ENCODE results near the gene AIP.

AIP gene

DNA sequence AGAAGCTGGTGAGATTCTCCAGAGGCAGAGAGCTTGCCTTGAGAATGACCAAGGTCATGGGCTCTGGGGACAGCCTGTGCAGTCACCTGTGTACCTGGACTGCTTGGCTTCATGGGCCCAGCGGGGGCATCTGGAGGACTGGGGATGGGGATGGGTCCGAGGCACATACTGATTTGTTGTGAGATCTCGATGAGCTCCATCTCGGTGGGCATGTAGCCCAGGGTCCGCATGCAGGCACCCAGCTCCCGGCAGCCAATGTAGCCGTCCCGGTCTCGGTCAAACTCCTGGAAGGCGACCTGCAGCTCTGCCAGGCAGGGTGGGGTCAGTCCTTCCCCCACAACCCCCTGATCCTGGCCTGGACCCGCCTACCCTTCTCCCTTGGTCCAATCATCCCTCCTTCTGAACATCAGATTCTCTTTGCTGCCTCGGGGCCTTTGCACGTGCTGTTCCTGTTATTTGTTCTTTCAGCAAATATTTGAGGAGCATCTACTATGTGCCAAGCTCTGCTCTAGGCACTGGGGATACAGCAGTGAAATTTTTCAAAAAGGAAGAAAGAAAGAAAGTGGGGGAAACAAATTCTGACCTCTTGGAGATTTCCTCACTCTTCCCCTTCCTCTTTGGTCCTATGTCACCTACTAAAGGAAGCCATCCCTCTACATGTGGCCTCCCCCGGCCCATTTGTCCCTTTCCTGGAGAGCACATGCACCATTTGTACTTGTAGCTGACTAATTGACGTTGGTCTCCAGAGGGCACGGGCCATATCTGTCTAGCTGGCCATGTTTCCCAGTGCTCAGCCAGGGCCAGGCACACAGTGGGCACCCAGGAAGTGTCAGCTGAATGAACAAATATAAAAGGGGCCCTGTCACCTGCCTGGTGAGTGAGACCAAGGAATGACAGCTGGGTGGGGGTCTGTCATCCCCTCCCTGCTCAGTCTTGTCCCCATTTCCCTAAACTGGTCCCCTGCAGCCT, 38.3 kb downstream of the AIP start:
- Mint-ChIP-seq H3K27me3 (no peaks in the 10 kb centered on the region), H3K27ac (no peak overlapping the region), H3K4me1 (no peaks in the 10 kb centered on the region), H3K9me3 (no peaks in the 10 kb centered on the region), H3K36me3 (no peaks in the 10 kb centered on the region), H3K4me3 (no peak overlapping the region)

DNA sequence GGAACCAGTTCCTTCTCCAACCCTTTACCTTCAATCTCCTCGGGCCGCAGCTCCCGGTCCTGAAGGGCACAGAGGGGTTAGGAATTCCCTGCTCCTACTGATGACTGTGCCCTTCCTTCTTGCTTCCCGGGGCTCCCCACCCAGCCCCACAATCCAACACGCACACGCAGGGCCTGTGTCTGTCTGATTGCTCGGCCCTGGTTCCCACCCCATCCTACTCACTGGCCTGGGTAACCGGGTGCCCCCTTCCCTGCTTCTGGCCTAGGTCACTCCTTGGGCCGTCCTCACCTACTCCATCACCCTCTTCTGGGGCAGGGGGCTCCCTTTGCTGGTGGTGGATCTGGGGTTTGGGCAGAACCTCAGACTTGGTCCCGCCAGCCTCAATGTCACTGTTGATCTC, 39.1 kb downstream of the AIP start:
- H3K9me3 Mint-ChIP-seq: no peaks in the 10 kb centered on the region
- H3K27me3 Mint-ChIP-seq: no peaks in the 10 kb centered on the region
- H3K4me1 Mint-ChIP-seq: no peaks in the 10 kb centered on the region
- no peaks in the 10 kb centered on the region for H3K36me3 Mint-ChIP-seq
- H3K27ac Mint-ChIP-seq: no peak overlapping the region
- H3K4me3 Mint-ChIP-seq: no peak overlapping the region

DNA sequence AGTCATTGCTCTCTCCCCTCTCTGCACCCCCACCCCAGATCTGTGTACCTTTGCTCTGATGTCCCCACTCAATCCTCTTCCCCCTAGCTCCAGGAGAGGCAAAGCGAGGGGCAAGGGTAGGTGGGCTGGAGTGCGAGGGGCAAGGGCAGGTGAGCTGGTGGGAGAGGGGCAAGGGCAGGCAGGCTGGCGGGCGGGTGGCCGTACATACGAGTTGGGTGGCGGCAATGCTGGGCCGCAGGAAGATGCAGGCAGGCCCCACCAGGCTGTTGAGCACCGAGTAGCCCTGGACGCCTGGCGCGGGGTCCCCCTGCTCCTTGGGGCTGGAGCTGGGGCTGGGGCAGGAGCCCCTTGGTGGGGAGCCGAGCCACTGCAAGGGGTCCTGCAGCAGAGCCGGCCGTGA, 39.5 kb downstream of the AIP start:
- H3K36me3 Mint-ChIP-seq: no peaks in the 10 kb centered on the region
- H3K4me1 Mint-ChIP-seq: no peaks in the 10 kb centered on the region
- no peaks in the 10 kb centered on the region for H3K27me3 Mint-ChIP-seq
- no peak overlapping the region for H3K4me3 Mint-ChIP-seq
- no peaks in the 10 kb centered on the region for H3K9me3 Mint-ChIP-seq
- no peak overlapping the region for H3K27ac Mint-ChIP-seq

DNA sequence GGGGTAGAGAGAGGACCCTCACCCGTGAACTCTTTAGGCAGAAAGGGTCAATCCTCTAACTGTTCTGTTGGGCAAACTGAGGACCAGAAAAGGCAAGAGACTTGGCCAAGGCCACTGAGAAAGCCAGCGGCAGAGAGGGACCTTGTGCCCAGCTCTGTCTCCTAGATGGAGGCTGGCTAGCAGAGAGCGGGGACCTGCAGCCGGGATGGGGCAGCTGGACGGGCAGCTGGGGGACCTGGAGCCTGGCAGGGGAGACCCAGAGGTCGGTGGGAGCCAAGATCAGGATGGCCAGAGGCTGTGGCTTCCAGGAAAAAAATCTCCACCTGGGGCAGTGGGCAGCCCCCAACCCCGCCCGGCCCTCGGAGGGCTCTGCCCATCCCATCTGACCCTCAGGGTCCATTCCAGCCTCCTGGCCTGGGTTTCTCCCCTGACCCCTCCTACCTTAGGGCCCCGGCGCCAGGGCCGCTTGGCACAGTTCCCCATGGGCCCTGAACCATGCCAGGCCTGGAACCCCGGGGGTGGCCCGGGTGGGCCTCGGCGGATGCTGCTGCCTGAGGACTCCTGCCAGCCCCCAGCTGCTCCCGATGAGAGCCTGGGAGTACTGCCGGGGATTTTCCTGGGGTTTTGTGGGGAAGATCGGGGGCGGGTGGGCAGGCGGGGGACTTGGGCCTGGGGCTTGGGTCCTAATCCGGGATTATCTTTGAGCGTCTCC, 40.2 kb downstream of the AIP start, which contains the start of gene CABP2:
Gene CABP2, minus strand, starts transcription at position 603 of the 712 bp plus-strand sequence. Its CDS starts 120 bp downstream, at position 483.
- no peaks in the 10 kb centered on the region for H3K9me3 Mint-ChIP-seq
- no peaks in the 10 kb centered on the region for H3K36me3 Mint-ChIP-seq
- no peaks in the 10 kb centered on the region for H3K27me3 Mint-ChIP-seq
- H3K4me1 Mint-ChIP-seq: no peaks in the 10 kb centered on the region
- H3K27ac Mint-ChIP-seq: no peak within 1 kb of the TSS
- no peak within 1 kb of the TSS for H3K4me3 Mint-ChIP-seq

DNA sequence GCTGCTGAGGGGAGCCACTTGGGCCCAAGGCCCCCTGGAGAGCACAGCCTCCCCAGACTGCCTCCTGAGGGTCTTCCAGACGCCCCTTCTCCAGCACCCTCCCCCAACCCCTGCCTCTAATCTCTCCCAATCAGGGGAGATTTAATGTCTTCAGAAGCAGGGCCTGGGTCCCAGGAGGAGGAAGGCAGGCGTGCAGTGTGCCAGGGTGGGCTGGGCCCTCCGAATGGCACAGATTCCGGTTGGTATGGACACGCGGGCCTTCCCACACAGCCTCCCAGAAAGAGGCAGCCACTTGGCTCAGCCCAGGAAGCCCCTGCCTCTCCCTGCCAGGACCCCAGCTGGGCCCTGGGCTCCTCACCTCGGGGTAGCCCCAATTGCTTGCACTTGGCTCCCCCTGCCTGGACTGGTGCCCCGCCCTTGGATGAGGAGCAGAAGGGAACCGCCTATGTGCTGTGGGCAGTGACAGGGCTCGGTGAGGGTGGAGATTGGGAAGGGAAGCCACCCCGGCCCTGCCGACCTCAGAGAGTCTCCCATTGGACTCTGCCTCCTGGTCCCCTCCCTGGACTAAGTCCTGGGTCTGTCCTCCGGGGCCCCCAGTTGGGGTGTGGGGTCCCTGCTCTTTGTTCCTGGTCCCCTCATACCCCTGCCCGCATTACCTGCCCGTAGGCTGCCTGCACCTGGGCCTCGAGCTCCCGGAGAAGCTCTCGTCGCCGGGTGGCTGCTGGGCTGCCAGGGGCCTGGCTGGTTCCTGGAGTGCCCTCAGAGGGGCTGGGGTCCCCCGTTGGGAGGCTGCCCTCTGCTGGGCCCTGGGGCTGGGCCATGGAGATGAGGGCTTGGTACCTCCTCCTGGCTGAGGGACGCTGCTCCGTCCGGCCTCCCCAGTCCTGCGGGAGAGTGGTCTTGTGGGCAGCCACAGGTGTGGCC, 41.0 kb downstream of the AIP start:
- no peak overlapping the region for H3K4me3 Mint-ChIP-seq
- no peaks in the 10 kb centered on the region for H3K36me3 Mint-ChIP-seq
- no peaks in the 10 kb centered on the region for H3K4me1 Mint-ChIP-seq
- no peak overlapping the region for H3K27ac Mint-ChIP-seq
- H3K27me3 Mint-ChIP-seq: no peaks in the 10 kb centered on the region
- H3K9me3 Mint-ChIP-seq: no peaks in the 10 kb centered on the region

DNA sequence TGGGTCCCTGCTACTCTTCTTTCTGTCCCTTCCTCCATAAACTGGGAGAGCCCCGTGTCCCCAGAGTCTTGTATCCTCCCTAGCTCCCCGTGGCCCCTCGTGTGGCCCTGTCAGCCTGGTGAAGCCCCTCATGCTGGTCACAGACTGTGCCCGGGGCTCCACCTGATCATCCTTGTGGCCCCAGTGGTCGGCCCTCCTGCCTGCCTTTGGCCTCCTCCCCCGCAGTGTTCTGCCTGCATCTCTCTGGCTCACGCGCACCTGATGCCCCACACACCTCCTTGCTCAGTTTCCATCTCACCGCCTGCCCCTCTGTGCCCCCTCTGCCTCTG, 41.6 kb downstream of the AIP start:
- Mint-ChIP-seq H3K27ac (no peak overlapping the region), H3K36me3 (no peaks in the 10 kb centered on the region), H3K4me3 (no peak overlapping the region), H3K4me1 (no peaks in the 10 kb centered on the region), H3K27me3 (no peaks in the 10 kb centered on the region), H3K9me3 (no peaks in the 10 kb centered on the region)

DNA sequence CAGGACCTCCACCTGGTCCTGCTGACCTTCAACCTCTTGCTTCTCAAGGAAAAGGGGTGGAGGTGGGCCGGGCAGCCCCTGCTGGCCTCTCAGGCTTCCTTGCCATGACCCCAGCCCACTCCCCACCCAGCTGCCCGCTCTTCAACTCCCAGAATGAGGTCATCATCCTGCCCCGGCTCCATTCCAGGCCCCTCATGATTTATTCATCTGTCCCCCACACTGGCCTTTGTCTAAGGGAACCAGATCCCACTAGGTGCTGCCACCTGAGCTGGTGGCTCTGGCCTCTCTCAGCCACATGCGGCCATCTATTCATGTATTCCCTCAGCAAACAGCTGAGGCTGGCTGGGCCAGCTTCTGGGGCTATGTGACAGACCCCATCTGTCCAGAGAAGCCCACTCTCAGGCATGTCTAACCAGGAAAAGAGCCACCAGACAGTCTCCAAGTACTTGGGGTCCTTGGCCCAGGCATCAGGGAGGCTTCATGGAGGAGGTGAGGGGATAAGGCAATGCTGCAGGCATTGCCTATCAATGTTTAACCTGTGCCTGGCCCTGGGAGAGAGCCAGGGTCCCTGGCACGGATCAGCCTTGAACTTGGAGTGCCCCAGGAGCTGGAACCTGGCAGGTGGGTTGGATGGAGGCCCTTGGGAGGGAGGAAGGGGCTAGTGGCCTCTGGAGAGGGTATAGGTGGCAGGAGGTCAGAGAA, 42.6 kb downstream of the AIP start:
- Mint-ChIP-seq H3K36me3 (no peaks in the 10 kb centered on the region), H3K27me3 (no peaks in the 10 kb centered on the region), H3K4me3 (no peak overlapping the region), H3K4me1 (no peaks in the 10 kb centered on the region), H3K27ac (no peak overlapping the region), H3K9me3 (no peaks in the 10 kb centered on the region)

DNA sequence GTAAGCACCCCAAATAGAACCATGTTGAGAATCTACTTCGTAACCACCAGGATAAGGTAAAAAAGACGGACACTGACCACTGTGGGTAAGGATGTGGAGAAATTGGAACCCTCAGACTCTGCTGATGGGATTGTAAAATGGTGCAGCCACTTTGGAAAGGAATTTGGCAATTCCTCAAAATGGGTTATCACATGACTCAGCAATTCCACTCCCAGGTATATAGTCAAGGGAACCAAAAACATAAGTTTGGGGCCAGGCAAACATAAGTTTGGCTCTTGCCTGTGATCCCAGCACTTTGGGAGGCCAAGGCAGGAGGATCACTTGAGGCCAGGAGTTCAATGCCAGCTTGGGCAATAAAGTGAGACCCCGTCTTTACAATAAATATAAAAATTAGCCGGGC, 45.5 kb downstream of the AIP start:
- Mint-ChIP-seq H3K27me3 (no peaks in the 10 kb centered on the region), H3K4me1 (no peaks in the 10 kb centered on the region), H3K4me3 (no peak overlapping the region), H3K36me3 (no peaks in the 10 kb centered on the region), H3K27ac (no peak overlapping the region), H3K9me3 (no peaks in the 10 kb centered on the region)

DNA sequence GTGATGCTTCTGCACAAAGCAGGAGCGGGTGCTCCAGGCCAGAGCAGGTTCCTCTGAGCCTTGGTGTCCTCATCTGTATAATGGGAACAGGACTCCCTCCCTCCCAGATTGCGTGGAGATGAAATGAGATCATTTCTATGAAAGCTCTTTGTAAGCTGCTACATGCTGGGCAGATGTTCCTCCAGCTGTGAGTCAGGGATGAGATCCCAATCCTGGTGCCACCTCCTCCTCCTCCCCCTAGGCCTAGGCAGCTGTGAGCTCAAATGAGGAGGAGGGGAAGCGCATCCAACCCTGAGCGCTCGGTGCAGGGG, 47.4 kb downstream of the AIP start:
- Mint-ChIP-seq H3K4me3 (no peak overlapping the region), H3K36me3 (peaks cover 2% of the 10 kb centered on the region), H3K27me3 (no peaks in the 10 kb centered on the region), H3K9me3 (no peaks in the 10 kb centered on the region), H3K27ac (no peak overlapping the region), H3K4me1 (no peaks in the 10 kb centered on the region)

DNA sequence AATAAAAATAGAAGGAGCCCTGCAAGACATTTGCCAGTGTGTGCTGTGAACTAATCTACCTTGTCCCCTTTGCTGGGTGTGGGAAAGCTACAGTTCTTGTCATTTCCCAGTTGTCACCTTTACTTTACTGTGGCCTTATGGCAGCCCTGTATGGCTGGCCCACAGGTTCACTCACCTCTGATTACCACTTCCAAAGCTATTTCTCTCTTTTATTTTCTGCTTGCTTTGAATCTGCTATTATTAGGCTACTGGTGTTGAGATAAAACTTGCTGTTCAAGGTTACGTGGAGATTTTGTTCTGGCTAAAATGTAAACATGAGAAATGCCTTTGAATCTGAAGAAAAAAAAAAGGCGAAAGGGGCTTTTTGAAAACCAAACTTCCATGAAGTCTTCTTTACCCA, 50.1 kb downstream of the AIP start:
- no peak overlapping the region for H3K4me3 Mint-ChIP-seq
- H3K27ac Mint-ChIP-seq: no peak overlapping the region
- H3K36me3 Mint-ChIP-seq: peaks cover 2% of the 10 kb centered on the region
- H3K4me1 Mint-ChIP-seq: no peaks in the 10 kb centered on the region
- no peaks in the 10 kb centered on the region for H3K9me3 Mint-ChIP-seq
- no peaks in the 10 kb centered on the region for H3K27me3 Mint-ChIP-seq

DNA sequence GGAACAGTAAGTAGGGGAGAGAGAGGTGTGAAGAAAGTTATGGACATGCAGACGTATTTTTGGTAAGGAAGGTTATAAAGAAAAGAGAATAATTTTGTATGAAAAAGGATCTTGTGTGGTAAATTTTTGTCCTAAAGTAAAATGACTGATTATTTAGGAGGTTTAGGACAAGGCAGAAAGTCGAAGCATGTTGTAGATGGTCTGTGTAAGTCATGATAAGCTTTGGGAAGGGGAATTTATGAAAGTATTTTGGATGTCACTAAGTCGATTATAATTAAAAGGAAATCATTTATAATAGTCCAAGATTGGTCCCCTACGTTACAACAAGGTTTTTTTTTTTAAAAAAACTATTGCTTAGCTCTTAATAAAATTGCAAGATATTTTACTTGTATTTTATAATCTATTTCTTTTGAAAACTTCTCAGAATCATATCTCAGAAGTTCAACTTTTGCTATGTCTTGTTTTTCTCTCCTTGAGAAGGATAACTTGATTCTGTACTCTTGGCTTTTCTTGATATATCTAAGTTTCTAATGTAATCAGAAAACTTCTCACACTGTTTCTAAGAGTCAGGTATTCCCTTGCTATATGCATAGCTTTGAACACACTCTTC, 51.3 kb downstream of the AIP start:
- no peak overlapping the region for H3K4me3 Mint-ChIP-seq
- H3K4me1 Mint-ChIP-seq: no peaks in the 10 kb centered on the region
- H3K9me3 Mint-ChIP-seq: no peaks in the 10 kb centered on the region
- no peaks in the 10 kb centered on the region for H3K27me3 Mint-ChIP-seq
- H3K36me3 Mint-ChIP-seq: peaks cover 2% of the 10 kb centered on the region
- H3K27ac Mint-ChIP-seq: no peak overlapping the region

DNA sequence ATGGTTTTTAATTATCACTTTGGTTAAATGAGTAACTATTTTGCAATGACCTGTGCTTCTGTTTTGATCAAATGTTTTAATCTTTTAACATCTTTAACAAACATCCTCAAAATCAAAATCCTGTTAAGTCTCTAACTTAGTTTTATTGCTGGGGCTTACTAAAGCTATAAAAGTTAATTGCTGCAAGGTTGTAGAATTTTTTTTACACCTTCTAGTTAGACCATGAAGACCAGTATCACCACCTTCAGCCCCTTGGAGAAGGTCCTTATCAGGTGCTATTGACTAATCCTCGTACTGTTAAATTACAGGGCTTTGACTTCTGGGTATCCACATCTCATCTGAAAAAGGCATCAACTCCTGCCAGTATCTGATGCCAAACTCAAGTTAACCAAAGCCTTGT, 52.7 kb downstream of the AIP start:
- no peaks in the 10 kb centered on the region for H3K9me3 Mint-ChIP-seq
- H3K4me1 Mint-ChIP-seq: no peaks in the 10 kb centered on the region
- H3K27me3 Mint-ChIP-seq: no peaks in the 10 kb centered on the region
- H3K36me3 Mint-ChIP-seq: peaks cover 2% of the 10 kb centered on the region
- no peak overlapping the region for H3K4me3 Mint-ChIP-seq
- no peak overlapping the region for H3K27ac Mint-ChIP-seq

DNA sequence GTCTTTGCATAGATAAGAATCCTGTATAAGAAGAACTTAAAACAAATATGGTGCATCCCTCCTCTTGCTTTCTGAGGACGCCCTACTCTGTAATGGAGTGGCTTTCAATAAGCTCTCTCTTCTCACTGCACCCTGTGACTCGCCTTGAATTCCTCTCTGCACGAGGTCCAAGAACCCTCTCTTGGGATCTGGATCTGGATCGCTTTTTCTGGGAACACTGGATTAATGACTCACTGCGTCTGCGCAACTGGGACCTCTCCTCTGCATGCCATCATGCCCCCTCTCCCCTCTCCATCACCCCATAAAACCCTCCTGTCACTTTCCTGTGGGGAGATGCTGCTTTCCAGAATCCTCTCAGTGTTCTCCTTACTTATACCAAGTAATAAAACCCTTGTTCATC, 55.5 kb downstream of the AIP start:
- Mint-ChIP-seq H3K27me3 (no peaks in the 10 kb centered on the region), H3K27ac (no peak overlapping the region), H3K4me1 (no peaks in the 10 kb centered on the region), H3K4me3 (no peak overlapping the region), H3K36me3 (peaks cover 2% of the 10 kb centered on the region), H3K9me3 (no peaks in the 10 kb centered on the region)

DNA sequence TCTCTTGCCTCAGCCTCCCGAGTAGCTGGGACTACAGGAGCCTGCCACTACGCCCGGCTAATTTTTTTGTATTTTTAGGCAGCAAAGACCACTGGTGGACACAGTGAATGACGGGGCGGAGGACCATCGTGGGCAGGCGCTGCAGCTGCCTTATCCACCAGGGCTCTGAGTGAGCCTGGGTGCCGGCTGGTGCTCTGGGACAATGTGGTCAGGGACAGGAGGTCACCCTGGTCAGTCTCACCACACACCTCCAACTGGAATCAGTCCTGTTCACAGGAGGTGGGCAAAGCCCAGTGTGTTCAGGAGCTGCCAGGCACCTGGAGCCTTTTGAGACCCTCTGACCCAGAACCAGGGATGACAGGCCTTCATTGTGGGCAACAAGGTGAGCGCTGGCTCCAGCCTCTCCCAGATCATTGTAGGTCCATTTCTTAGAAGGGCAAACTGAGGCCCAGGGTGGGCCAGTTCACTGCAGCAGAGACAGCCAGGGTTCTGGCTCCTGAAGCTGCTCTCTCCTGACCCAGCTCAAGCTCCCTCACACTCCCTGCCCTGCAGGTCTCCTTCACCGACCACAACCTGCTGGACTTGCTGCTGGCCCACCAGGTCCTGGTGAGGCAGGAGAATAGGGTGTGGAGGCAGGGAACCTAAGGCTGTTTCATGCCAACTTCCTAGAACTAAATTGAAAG, 56.1 kb downstream of the AIP start:
- Mint-ChIP-seq H3K4me3 (no peak overlapping the region), H3K4me1 (no peaks in the 10 kb centered on the region), H3K9me3 (no peaks in the 10 kb centered on the region), H3K36me3 (no peaks in the 10 kb centered on the region), H3K27me3 (no peaks in the 10 kb centered on the region), H3K27ac (no peak overlapping the region)

Data from activated naive CD4-positive, alpha-beta T cell treated with anti-CD3 and anti-CD28 coated beads, Interleukin-2, amount 50 U/mL, for 24 hours (primary cell).